ENCODE measurements around the gene OR4K2. TPM values are rescaled to one million over a fixed set of nuclear protein-coding genes. Genes with fewer than 3 reads are reported as not detected.

OR4K2 gene
- polyA plus RNA-seq, 1 donor from 2014 or later, result not detected

DNA sequence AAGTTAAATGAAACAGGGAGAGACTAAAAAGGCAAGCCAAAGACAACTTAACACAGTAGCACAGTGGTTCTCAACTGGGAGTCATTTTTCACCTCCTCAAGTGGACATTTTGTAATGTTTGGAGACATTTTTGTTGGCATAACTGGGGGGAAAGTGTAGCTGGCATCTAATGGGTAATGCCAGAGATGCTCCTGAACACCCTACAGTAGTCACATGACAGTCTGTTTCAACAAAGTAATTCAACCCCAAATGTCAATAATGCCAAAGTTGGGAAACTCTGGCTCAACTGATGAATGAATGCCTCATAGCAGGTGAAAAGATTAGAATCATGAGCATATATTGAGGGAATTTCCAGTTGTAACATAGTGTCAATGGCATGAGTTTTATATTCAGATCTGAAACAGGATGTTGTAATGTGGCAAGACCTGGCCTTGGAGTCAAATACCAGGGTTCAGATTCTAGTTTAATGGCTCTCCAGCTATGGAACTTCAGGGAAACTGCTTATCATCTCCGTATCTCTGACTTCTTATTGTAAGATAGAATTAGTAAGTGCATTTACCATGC lies 43.1 kb downstream of the OR4K2 start:
- H3K4me3 Mint-ChIP-seq, result no peak overlapping the region
- no peak overlapping the region for H3K27ac Mint-ChIP-seq
- no peaks in the 10 kb centered on the region for H3K27me3 Mint-ChIP-seq
- H3K36me3 Mint-ChIP-seq, result no peaks in the 10 kb centered on the region
- no peaks in the 10 kb centered on the region for H3K4me1 Mint-ChIP-seq
- H3K9me3 Mint-ChIP-seq, result peaks cover 0 to 6% (median 0%) of the 10 kb centered on the region in 3 donors

DNA sequence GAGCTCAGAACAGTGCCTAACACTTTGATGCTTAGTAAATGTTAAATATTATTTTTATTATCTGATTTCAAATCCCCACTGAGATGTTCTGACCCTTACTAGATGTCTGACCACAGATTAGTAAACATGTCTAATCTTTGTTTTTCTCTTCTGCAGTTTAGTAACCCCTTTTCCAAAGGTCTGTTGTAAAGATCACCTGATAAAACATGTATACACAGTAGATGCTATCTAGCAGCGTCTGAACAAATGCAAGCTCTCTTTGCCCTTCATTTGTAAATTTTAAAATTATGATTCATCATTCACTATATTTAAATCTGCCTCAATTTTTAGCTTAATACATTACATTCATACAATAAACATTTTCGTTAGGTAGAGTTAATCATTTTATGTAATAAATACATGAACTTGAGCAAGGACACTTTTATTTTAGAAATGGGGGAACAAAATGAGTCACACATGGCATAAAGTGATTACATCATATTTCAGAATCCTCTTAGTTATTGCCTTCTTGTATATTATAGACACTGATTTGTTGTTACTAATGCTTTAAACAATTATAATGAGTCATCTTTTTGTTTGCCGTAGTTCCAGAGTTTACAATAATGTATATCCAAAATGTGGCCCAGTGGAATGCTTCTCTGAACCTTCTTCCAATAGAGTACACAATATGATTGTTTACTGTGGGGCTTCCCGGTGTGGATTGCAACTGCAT lies 43.8 kb downstream of the OR4K2 start:
- H3K36me3 Mint-ChIP-seq, result no peaks in the 10 kb centered on the region
- no peak overlapping the region for H3K4me3 Mint-ChIP-seq

DNA sequence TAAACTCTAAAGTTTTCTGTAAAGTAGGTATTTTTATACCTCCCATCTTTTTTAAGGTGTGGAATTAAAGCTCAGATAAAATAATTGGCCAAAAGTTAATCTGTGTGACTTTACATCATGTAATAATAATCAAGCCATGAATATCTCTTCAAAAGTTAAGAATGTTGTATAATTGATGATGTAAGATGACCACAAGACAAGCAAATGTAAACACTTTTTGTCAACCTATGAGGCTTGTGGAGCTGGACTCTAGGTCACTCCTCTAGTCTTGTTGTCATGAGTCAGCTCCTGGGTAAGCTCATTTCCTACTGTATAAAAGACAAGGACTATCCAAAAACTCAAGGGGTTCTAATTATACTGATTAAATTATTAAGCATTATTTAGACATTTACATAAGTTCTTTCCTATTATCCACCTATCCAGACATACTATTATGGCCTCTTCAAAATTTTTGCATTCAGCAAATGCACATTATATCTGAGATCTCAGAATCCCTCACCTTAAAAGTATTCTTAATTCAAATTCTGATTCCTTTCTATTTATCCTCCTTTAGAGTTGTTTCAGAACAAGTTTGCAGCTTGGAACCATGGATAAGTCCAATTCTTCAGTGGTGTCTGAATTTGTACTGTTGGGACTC lies 45.2 kb downstream of the OR4K2 start, which contains the start of gene OR4K5:
Gene OR4K5 (plus strand): TSS at position 587 of the 637 bp plus-strand sequence. CDS start 0 bp downstream, at position 587.
- Mint-ChIP-seq H3K4me3 (no peak within 1 kb of the TSS), H3K36me3 (no peaks in the 10 kb centered on the region), H3K9me3 (peaks cover 0 to under 1% (median 0%) of the 10 kb centered on the region in 3 donors), H3K27ac (no peak within 1 kb of the TSS), H3K4me1 (no peaks in the 10 kb centered on the region), H3K27me3 (no peaks in the 10 kb centered on the region)

More for the DNA sequence above, 43.8 kb downstream of the OR4K2 start:
- Mint-ChIP-seq H3K9me3 (peaks cover 0 to 6% (median 0%) of the 10 kb centered on the region in 3 donors), H3K27ac (no peak overlapping the region), H3K4me1 (no peaks in the 10 kb centered on the region), H3K27me3 (no peaks in the 10 kb centered on the region)

DNA sequence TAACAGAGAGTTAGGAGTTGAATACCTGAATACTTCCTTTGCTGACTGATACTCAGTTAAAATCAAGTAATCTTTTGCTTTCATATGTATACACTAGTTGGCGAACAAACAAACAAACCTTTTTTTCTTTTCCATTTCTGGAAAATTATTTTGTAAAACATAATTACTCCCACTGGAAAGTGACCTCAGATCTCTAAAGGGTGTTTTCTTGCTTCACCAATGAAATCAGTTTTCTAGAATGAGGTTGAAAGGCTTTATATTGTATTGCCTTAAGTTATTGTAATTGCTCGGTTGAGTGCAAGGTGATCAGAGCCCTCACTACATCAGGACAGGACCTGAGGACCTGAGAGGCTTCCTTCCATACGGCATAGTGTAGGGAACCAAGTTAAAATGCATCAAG lies 55.7 kb downstream of the OR4K2 start, which contains the start of gene OR4K1:
Gene OR4K1 (plus strand): TSS at position 301 of the 400 bp plus-strand sequence. CDS start 4,750 bp downstream, outside the sequence.
- H3K4me1 Mint-ChIP-seq, result no peaks in the 10 kb centered on the region
- H3K27ac Mint-ChIP-seq, result no peak within 1 kb of the TSS
- peaks cover 2% of the 10 kb centered on the region for H3K27me3 Mint-ChIP-seq
- H3K9me3 Mint-ChIP-seq, result peaks cover 0 to 1% (median 0%) of the 10 kb centered on the region in 3 donors
- H3K36me3 Mint-ChIP-seq, result no peaks in the 10 kb centered on the region
- H3K4me3 Mint-ChIP-seq, result no peak within 1 kb of the TSS

Other genes starting within 250 kb of the OR4K2 start
- gene OR11H2, start 161.3 kb upstream of the OR4K2 start, polyA plus RNA-seq, result not detected
- gene OR4Q3, start 131.6 kb upstream of the OR4K2 start, polyA plus RNA-seq, result not detected
- not detected for gene OR4M1, start 101.6 kb upstream of the OR4K2 start, polyA plus RNA-seq
- not detected for gene OR4N2, start 71.4 kb upstream of the OR4K2 start, polyA plus RNA-seq
- not detected for gene OR4K5, start 45.5 kb downstream of the OR4K2 start, polyA plus RNA-seq
- not detected for gene OR4K1, start 55.8 kb downstream of the OR4K2 start, polyA plus RNA-seq
- gene OR4K15, start 100.4 kb downstream of the OR4K2 start, polyA plus RNA-seq, result not detected
- gene OR4Q2, start 127.0 kb downstream of the OR4K2 start, polyA plus RNA-seq, result not detected
- gene OR4K14, start 144.2 kb downstream of the OR4K2 start, polyA plus RNA-seq, result not detected
- gene OR4K13, start 160.9 kb downstream of the OR4K2 start, polyA plus RNA-seq, result not detected
- gene OR4L1, start 184.9 kb downstream of the OR4K2 start, polyA plus RNA-seq, result not detected
- gene OR4K17, start 235.6 kb downstream of the OR4K2 start, polyA plus RNA-seq, result not detected